A549 (cell line): ENCODE measurements around the gene RBBP8. TPM values are rescaled to one million over a fixed set of nuclear protein-coding genes. Genes with fewer than 3 reads are reported as not detected.

Experiments
- ATAC-seq, 2 experiments: fragments of 200-7000 bp in 1 of 2; fragments of >200 bp in 1 of 2; cut with Nextera tagmentation in 1 of 2; cut with Tn5 transposase in 1 of 2; 3 replicates each; pipeline versions ENCODE4 v1.8.0 to v1.9.1; 2018 to 2020; ENCODE audit warnings: mild to moderate bottlenecking in 1 of 2, moderate library complexity in 1 of 2
- CTCF ChIA-PET: fragments of 300-600 bp; sonication (Branson Sonifier 250); formaldehyde crosslinking; extraction: SDS; loops from one replicate; lab custom pipeline; 2021; ENCODE audit warnings: antibody characterized with exemption, inconsistent platforms; lab: Yijun Ruan, JAX
- POLR2A ChIA-PET: fragments of 350-600 bp; formaldehyde crosslinking; extraction: SDS; loops from one replicate; lab custom pipeline; 2021; ENCODE audit warnings: antibody characterized with exemption, inconsistent platforms; lab: Yijun Ruan, JAX
- DNase-seq, 2 experiments: peaks; one replicate each; pipeline versions ENCODE4 v3.0.0 to v3.0.0-alpha.2; 2011 to 2016; ENCODE audit warnings: low read depth in 1 of 2, low spot score in 1 of 2
- FAIRE-seq: peaks from 2 replicates; lab custom pipeline; 2011; peaks lifted over from hg19 to GRCh38; lab: Jason Lieb, UNC
- H3K27ac ChIP-seq, 2 experiments: fragments of >200 bp; sonication (Bioruptor Twin); formaldehyde crosslinking; 3 replicates each; pipeline ENCODE4 v1.5.1; 2016 to 2017
- H3K4me1 ChIP-seq: fragments of >200 bp; sonication (Bioruptor Twin); formaldehyde crosslinking; 3 replicates; pipeline ENCODE4 v1.6.1; 2016
- H3K4me2 ChIP-seq: fragments of >200 bp; sonication (Bioruptor Twin); formaldehyde crosslinking; 3 replicates; pipeline ENCODE4 v1.6.1; 2016
- H3K4me3 ChIP-seq: fragments of >200 bp; sonication (Bioruptor Twin); formaldehyde crosslinking; 3 replicates; pipeline ENCODE4 v1.5.1; 2016
- H3K9me3 ChIP-seq: fragments of >200 bp; sonication (Bioruptor Twin); formaldehyde crosslinking; 3 replicates; pipeline ENCODE4 v1.6.1; 2016
- BCL3 ChIP-seq: fragments of >200 bp; sonication (Bioruptor Twin); formaldehyde crosslinking; IDR thresholded peaks from 3 replicates; pipeline ENCODE4 v1.6.1; 2016
- ELK1 ChIP-seq: fragments of 150-350 bp; IDR thresholded peaks from 2 replicates; pipeline ENCODE4 v1.6.1; 2014; ENCODE audit warnings: low read depth, mild to moderate bottlenecking, low read length
- EP300 ChIP-seq, 2 experiments: fragments of >200 bp; sonication (Bioruptor Twin); formaldehyde crosslinking; IDR thresholded peaks; 2 replicates in 1 of 2; 3 replicates in 1 of 2; pipeline ENCODE4 v1.6.1; 2016 to 2017
- ESRRA ChIP-seq: fragments of 150-350 bp; IDR thresholded peaks from 2 replicates; pipeline ENCODE4 v1.6.1; 2014; ENCODE audit warnings: mild to moderate bottlenecking, low read length, borderline replicate concordance
- GATA3 ChIP-seq: IDR thresholded peaks from 2 replicates; pipeline ENCODE4 v1.6.1; 2012; ENCODE audit warnings: borderline replicate concordance
- JUNB ChIP-seq: fragments of >200 bp; sonication (Bioruptor Twin); formaldehyde crosslinking; IDR thresholded peaks from 2 replicates; pipeline ENCODE4 v1.6.1; 2016
- KDM5A ChIP-seq: fragments of 200-600 bp; sonication (generic); IDR thresholded peaks from 2 replicates; pipeline ENCODE4 v1.6.1; 2016; ENCODE audit warnings: antibody characterized with exemption, mild to moderate bottlenecking
- MAZ ChIP-seq: fragments of 150-350 bp; IDR thresholded peaks from 2 replicates; pipeline ENCODE4 v1.6.1; 2014; ENCODE audit warnings: antibody characterized with exemption, low read depth, low read length, borderline replicate concordance
- NFE2L2 ChIP-seq: fragments of 150-350 bp; conservative IDR thresholded peaks from 2 replicates; pipeline ENCODE4 v1.6.1; 2014; ENCODE audit warnings: low read length
- NPAS2 ChIP-seq: fragments of 250-450 bp; sonication (Bioruptor Pico); IDR thresholded peaks from 2 replicates; pipeline ENCODE4 v1.8.0; 2022; ENCODE audit warnings: mild to moderate bottlenecking, moderate library complexity, borderline replicate concordance
- POLR2A ChIP-seq: IDR thresholded peaks from 2 replicates; pipeline ENCODE4 v1.6.1; 2012; ENCODE audit warnings: mild to moderate bottlenecking, low read length
- REST ChIP-seq: fragments of 200-600 bp; sonication (generic); IDR thresholded peaks from 2 replicates; pipeline ENCODE4 v1.6.1; 2016; ENCODE audit warnings: antibody characterized with exemption, mild to moderate bottlenecking, moderate library complexity
- RFX5 ChIP-seq: fragments of 450-650 bp; IDR thresholded peaks from 2 replicates; pipeline ENCODE4 v1.7.1; 2014; ENCODE audit warnings: antibody characterized with exemption, mild to moderate bottlenecking, moderate library complexity
- RNF2 ChIP-seq: fragments of 200-600 bp; sonication (generic); IDR thresholded peaks from 2 replicates; pipeline ENCODE4 v1.6.1; 2016; ENCODE audit warnings: low read depth, mild to moderate bottlenecking, antibody characterized with exemption, moderate library complexity, borderline replicate concordance
- SREBF2 ChIP-seq: fragments of 450-650 bp; IDR thresholded peaks from 2 replicates; pipeline ENCODE4 v1.6.1; 2014; ENCODE audit warnings: mild to moderate bottlenecking, moderate library complexity
- WGBS: methylation state at CpG from one replicate; pipeline ENCODE4 v1.1.6; 2017; ENCODE audit errors: missing lambda C conversion rate; 5-methylcytosine and 5-hydroxymethylcytosine counted together
- polyA plus RNA-seq, 4 experiments: library from polyadenylated mRNA; depleted of rRNA in 3 of 4; stranded (reverse); fragments of >200 nt; fragmentation: RNase III in 1 of 4; extraction: RNeasy Plus Mini Kit Qiagen cat#74134 plus additional on column Dnase treatment in 1 of 4; gene quantifications; 2 replicates in 3 of 4; 3 replicates in 1 of 4; pipeline ENCODE4 v1.2.3, GENCODE V29; 2011 to 2017

RBBP8 gene
- polyA plus RNA-seq, 2 of the 4 experiments (the other 2 are of a cell fraction), result 26.8 to 65.4 TPM

GRCh38 chr18:23054553-23054952 lies 121.4 kb downstream of the RBBP8 start:
- POLR2A ChIA-PET, result no interaction called here
- ATAC-seq (no peak), FAIRE-seq (no peak), DNase-seq (no peak)
- Histone ChIP-seq H3K4me2 (no peak overlapping the region), H3K9me3 (no peaks in the 10 kb centered on the region), H3K27ac (no peak overlapping the region), H3K4me1 (no peaks in the 10 kb centered on the region), H3K4me3 (no peak overlapping the region)
- CTCF ChIA-PET, result interaction anchor here (1.7 kb wide), 1 partner anchor 22 kb away, joined by 3 read pairs; no protein-coding TSS in a partner anchor
- WGBS, result 65% methylated on average over 6 of the region's 6 CpGs
- TF ChIP-seq REST, result no peak
- TF ChIP-seq JUNB, result no peak
- TF ChIP-seq BCL3, result no peak
- TF ChIP-seq GATA3, result no peak
- no peak for TF ChIP-seq KDM5A
- no peak for TF ChIP-seq NPAS2 (CRISPR knock-in tag)
- TF ChIP-seq EP300 (IDR thresholded peaks at IDR 0.05), result no peak
- TF ChIP-seq MAZ, result no peak
- no peak for TF ChIP-seq RNF2
- TF ChIP-seq NFE2L2, result no peak
- TF ChIP-seq RFX5, result no peak
- TF ChIP-seq POLR2A, result no peak
- TF ChIP-seq ELK1, result no peak

GRCh38 chr18:23056315-23056714 lies 123.2 kb downstream of the RBBP8 start:
- Histone ChIP-seq H3K4me2 (no peak overlapping the region), H3K9me3 (no peaks in the 10 kb centered on the region), H3K4me1 (no peaks in the 10 kb centered on the region), H3K27ac (no peak overlapping the region), H3K4me3 (no peak overlapping the region)
- DNase-seq (no peak), FAIRE-seq (no peak), ATAC-seq (no peak)
- ChIA-PET POLR2A (no interaction called here), CTCF (interaction anchor here (0.5 kb wide), 1 partner anchor 63 kb away, joined by 4 read pairs; no protein-coding TSS in a partner anchor)
- no peak for TF ChIP-seq MAZ
- 79% methylated on average over 4 of the region's 4 CpGs for WGBS

- POLR2A ChIA-PET, result no interaction called here
- no peak overlapping the region for H3K4me3 ChIP-seq
- TF ChIP-seq ESRRA (no peak), GATA3 (no peak), SREBF2 (no peak)
- TF ChIP-seq, all 56 proteins: peak for 0
- H3K4me2 ChIP-seq, result no peak overlapping the region
- ATAC-seq, result no peak
- no peaks in the 10 kb centered on the region for H3K4me1 ChIP-seq
- DNase-seq, result no peak
- FAIRE-seq, result no peak
- H3K9me3 ChIP-seq, result no peaks in the 10 kb centered on the region
- 85% methylated on average over 2 of the region's 2 CpGs for WGBS
- no peak overlapping the region for H3K27ac ChIP-seq
- CTCF ChIA-PET, result interaction anchor here (0.5 kb wide), 1 partner anchor 62 kb away, joined by 4 read pairs; no protein-coding TSS in a partner anchor
Measured at GRCh38 chr18:23057096-23057495, 124.0 kb downstream of the RBBP8 start.
